Upper lobe of right lung (tissue), 1 donor: ENCODE results near the gene RCL1. TPM values are rescaled to one million over a fixed set of nuclear protein-coding genes. Genes with fewer than 3 reads are reported as not detected.

Experiments
- ATAC-seq: fragments of 200-7000 bp; cut with Tn5 transposase; one replicate; pipeline ENCODE4 v1.9.1; 2020; ENCODE audit warnings: mild to moderate bottlenecking, moderate library complexity
- DNase-seq: peaks from one replicate; pipeline ENCODE4 v3.0.0-alpha.2; 2020
- H3K27ac ChIP-seq: fragments of 200-600 bp; one replicate; pipeline ENCODE4 v1.8.0; 2022
- H3K27me3 ChIP-seq: fragments of 200-600 bp; one replicate; pipeline ENCODE4 v1.8.0; 2022; ENCODE audit warnings: mild to moderate bottlenecking
- H3K36me3 ChIP-seq: fragments of 200-600 bp; one replicate; pipeline ENCODE4 v1.8.0; 2022
- H3K4me1 ChIP-seq: fragments of 200-600 bp; one replicate; pipeline ENCODE4 v1.8.0; 2022
- H3K4me3 ChIP-seq: fragments of 200-600 bp; one replicate; pipeline ENCODE4 v1.8.0; 2022; ENCODE audit warnings: mild to moderate bottlenecking
- H3K9me3 ChIP-seq: fragments of 200-600 bp; one replicate; pipeline ENCODE4 v1.8.0; 2022
- intact Hi-C: fragments of 100-400 bp; cut with DNase I; formaldehyde crosslinking; loops from one replicate; pipeline ENCODE4 v1.11.0; 2022
- total RNA-seq: library from RNA; stranded (reverse); fragmentation: NEBNext Ultra II Directional; extraction: Animal tissue kit (Norgen Biotek cat#: 25700); gene quantifications from one replicate; pipeline ENCODE4 v1.2.1, GENCODE V29; 2021
- TF ChIP-seq, protein P1 (sequence below): fragments of 200-600 bp; IDR thresholded peaks from one replicate; pipeline ENCODE4 v1.8.0; 2022; ENCODE audit warnings: antibody characterized with exemption
- donor health status: DM: no; HTN: yes; CAD: no; lungs with severe emphysema.

Gene RCL1
- total RNA-seq, 1 donor from 2014 or later, result 19.6 TPM

DNA sequence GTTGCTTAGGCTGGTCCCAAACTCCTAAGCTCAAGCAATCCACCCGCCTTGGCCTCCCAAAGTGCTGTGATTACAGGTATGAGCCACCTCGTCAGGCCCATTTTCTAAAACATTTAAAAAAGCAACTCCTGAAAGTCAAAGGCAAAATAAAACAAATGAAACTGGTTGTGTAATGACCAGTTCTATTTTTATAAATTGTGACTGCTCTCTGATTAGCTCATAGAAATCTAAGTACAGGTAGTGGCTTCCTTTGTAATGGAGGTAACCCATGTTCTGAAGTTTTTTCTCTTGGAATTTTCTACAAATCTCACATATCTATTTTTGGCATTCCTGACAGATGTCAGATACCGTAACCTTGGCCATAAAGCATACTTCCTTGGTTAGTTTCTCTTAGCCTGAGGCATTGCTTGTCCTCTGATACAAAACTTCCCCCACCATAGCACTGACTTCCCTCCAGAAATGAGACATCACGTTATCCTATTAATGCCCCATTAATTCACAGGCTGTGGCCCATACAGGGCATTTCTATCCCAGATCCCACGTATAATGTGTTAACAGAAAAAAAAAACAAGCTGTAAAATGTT is 37.6 kb upstream of the RCL1 start:
- Histone ChIP-seq H3K27ac (no peak overlapping the region), H3K4me3 (no peak overlapping the region), H3K27me3 (no peaks in the 10 kb centered on the region), H3K4me1 (no peaks in the 10 kb centered on the region), H3K36me3 (no peaks in the 10 kb centered on the region), H3K9me3 (no peaks in the 10 kb centered on the region)
- no peak for ATAC-seq
- no peak for DNase-seq
- TF ChIP-seq, protein P1, sequence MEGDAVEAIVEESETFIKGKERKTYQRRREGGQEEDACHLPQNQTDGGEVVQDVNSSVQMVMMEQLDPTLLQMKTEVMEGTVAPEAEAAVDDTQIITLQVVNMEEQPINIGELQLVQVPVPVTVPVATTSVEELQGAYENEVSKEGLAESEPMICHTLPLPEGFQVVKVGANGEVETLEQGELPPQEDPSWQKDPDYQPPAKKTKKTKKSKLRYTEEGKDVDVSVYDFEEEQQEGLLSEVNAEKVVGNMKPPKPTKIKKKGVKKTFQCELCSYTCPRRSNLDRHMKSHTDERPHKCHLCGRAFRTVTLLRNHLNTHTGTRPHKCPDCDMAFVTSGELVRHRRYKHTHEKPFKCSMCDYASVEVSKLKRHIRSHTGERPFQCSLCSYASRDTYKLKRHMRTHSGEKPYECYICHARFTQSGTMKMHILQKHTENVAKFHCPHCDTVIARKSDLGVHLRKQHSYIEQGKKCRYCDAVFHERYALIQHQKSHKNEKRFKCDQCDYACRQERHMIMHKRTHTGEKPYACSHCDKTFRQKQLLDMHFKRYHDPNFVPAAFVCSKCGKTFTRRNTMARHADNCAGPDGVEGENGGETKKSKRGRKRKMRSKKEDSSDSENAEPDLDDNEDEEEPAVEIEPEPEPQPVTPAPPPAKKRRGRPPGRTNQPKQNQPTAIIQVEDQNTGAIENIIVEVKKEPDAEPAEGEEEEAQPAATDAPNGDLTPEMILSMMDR, result no peak
- intact Hi-C loops, result loop anchor here (10.0 kb wide), 1 partner anchor 680 kb away; the partner anchor contains the start of gene PLGRKT

DNA sequence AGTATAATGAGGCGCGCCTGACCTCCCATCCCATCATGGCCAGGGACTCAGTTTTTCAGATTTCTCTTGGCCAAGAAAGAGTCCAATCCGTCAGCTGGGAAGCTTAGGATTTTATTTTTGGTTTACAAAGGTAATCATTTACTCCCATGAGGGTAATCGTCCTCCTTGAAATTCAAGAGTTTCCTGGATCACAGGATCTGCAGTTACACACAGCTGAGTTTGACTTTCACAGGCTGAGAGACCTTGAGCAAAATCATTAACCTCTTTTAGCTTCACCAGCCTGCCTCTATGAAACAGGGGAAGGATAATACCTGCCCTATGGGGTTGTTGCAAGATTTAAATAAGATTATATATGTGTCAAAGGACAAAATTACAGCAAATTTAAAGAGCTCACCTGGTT is 36.3 kb upstream of the RCL1 start:
- Histone ChIP-seq H3K36me3 (no peaks in the 10 kb centered on the region), H3K4me3 (no peak overlapping the region), H3K4me1 (no peaks in the 10 kb centered on the region), H3K27ac (no peak overlapping the region), H3K27me3 (no peaks in the 10 kb centered on the region), H3K9me3 (no peaks in the 10 kb centered on the region)
- ATAC-seq (peak; percentile 47), DNase-seq (no peak)
- intact Hi-C loops, result loop anchor here (10.0 kb wide), 1 partner anchor 678 kb away; the partner anchor contains the start of gene PLGRKT
- TF ChIP-seq, protein P1, result no peak

DNA sequence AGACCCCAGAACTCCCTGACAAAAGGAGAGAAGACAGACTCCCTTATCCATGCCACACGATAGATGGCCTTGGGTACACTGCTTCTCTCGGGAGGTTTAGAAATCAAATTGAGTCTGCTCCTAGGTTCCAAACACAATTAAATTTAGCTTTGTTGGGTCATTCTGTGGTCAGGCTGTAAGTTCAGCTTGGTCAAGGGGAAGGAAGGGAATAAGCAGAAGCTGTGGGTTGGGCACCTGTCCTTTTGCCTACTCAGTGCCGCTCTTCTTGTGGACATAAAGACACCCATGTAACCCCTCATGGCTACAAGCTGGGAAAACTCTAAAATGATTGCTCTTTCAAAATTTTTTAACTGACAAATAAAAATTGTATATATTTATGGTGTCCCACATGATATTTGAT is 32.6 kb upstream of the RCL1 start:
- Histone ChIP-seq H3K9me3 (no peaks in the 10 kb centered on the region), H3K27ac (no peak overlapping the region), H3K4me3 (no peak overlapping the region), H3K36me3 (no peaks in the 10 kb centered on the region), H3K4me1 (peaks cover 14% of the 10 kb centered on the region), H3K27me3 (no peaks in the 10 kb centered on the region)
- TF ChIP-seq, protein P1, result no peak
- ATAC-seq (peak; percentile 74), DNase-seq (no peak)
- intact Hi-C loops, result loop anchor here (5.0 to 10.0 kb wide), 2 partner anchors 165 to 227 kb away; partner anchors contain the start of gene JAK2

DNA sequence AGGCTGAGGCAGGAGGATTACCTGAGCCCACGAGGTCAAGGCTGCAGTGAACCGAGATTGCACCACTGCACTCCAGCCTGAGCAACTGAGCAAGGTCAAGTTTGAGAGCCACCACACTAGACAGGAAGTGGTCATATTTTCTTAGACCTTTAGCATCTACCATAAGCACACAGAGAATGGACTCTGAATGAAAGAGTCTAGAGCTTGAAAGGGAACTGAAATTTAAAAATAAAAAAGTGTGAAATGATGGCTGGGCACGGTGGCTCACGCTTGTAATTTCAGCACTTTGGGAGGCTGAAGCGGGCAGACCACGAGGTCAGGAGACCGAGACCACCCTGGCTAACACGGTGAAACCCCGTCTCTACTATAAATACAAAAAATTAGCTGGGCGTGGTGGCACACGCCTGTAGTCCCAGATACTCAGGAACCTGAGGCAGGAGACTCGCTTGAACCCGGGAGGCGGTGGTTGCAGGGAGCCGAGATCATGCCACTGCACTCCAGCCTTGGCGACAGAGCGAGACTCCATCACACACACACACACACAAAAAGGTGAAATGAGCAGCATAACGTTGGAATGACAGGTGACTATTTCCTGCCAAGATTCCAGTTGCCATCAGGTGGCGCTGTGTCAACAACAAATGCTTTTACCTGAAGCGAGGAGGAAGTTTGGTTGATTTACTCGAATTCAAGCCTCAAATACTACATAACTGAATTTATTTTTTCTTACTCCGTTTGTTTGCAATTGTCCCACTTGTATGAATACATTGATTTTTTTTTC is 30.4 kb upstream of the RCL1 start:
- Histone ChIP-seq H3K4me1 (peaks cover 14% of the 10 kb centered on the region), H3K4me3 (peak overlapping the region; percentile 36), H3K9me3 (no peaks in the 10 kb centered on the region), H3K27me3 (no peaks in the 10 kb centered on the region), H3K27ac (peak overlapping the region; percentile 38), H3K36me3 (no peaks in the 10 kb centered on the region)
- DNase-seq (peak; percentile 71), ATAC-seq (peak; percentile 73)
- intact Hi-C loops, result loop anchor here (5.0 to 10.0 kb wide), 2 partner anchors 163 to 225 kb away; partner anchors contain the start of gene JAK2
- TF ChIP-seq, protein P1, result peak; percentile 80

DNA sequence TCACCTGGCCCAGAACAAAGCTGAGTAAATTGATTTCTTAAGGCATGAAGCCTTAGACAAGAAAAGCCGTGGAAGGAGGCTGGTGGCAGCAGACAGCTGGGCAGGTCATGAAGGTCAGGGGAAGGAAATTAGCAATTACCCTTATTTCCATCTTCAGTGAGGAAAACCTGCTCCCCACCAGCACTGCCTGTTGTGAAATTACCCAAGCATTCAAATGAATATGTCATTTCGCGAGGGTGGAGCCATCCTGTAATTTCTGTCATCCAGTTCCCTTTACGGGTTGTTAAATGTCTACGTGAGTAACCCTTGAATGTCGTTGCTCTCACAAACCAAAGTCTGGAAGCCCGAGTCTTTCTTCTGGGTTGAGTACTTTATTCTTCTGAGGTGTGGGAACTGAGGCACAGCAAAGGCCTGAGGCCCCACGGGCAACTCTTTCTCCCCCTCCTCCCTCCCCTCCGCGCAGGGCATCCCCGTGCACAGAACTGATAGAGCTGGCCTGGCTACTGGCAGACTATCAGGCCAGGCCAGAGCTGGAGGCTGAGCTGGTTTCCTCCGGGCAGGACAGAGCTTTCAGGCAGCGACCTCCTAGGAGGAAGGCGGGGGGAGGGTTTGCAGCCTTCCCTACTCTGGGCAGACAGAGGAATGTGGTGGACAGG is 29.7 kb upstream of the RCL1 start:
- Histone ChIP-seq H3K27ac (peak overlapping the region; percentile 38), H3K9me3 (no peaks in the 10 kb centered on the region), H3K4me1 (peaks cover 14% of the 10 kb centered on the region), H3K36me3 (no peaks in the 10 kb centered on the region), H3K4me3 (peak overlapping the region; percentile 36), H3K27me3 (no peaks in the 10 kb centered on the region)
- no peak for DNase-seq
- TF ChIP-seq, protein P1, result no peak
- intact Hi-C loops, result loop anchor here (5.0 to 10.0 kb wide), 2 partner anchors 162 to 224 kb away; partner anchors contain the start of gene JAK2
- ATAC-seq, result peak; percentile 67
